Kidney (tissue), 14 donors: ENCODE data around the gene SMAD4. TPM values are rescaled to one million over a fixed set of nuclear protein-coding genes. Genes with fewer than 3 reads are reported as not detected.

Experiments used
- DNase-seq, 5 donors: peaks; one replicate each; pipeline ENCODE4 v3.0.0-alpha.2; 2013 to 2020
- FAIRE-seq: peaks from 2 replicates; lab custom pipeline; 2012; peaks lifted over from hg19 to GRCh38; lab: Jason Lieb, UNC
- H3K27ac ChIP-seq, 2 donors: one replicate each; pipeline ENCODE4 v1.7.0; 2013; ENCODE audit warnings: low read depth in 2 of 2, low read length in 2 of 2, inconsistent platforms in 1 of 2
- H3K27me3 ChIP-seq: one replicate; pipeline ENCODE4 v1.7.1; 2013; ENCODE audit warnings: low read length, inconsistent platforms; ENCODE audit not compliant: control insufficient read depth, insufficient read depth
- H3K36me3 ChIP-seq, 3 donors: one replicate each; pipeline versions ENCODE4 v1.7.0 to v1.7.1; 2013; ENCODE audit warnings: low read length in 3 of 3, control low read depth in 1 of 3, inconsistent platforms in 1 of 3; ENCODE audit not compliant: insufficient read depth in 3 of 3, control insufficient read depth in 2 of 3
- H3K4me1 ChIP-seq, 3 donors: one replicate each; pipeline versions ENCODE4 v1.7.0 to v1.7.1; 2013; ENCODE audit warnings: low read length in 3 of 3, inconsistent platforms in 1 of 3, low read depth in 1 of 3; ENCODE audit not compliant: control insufficient read depth in 2 of 3, insufficient read depth in 2 of 3
- H3K4me3 ChIP-seq, 3 donors: one replicate each; pipeline versions ENCODE4 v1.7.0 to v1.8.1; 2013; ENCODE audit warnings: low read length in 3 of 3, control low read depth in 1 of 3, inconsistent platforms in 1 of 3
- H3K9ac ChIP-seq, 3 donors: one replicate each; pipeline versions ENCODE4 v1.7.0 to v1.7.1; 2013; ENCODE audit warnings: low read length in 3 of 3, control low read depth in 1 of 3, inconsistent platforms in 1 of 3
- H3K9me3 ChIP-seq, 3 donors: one replicate each; pipeline versions ENCODE4 v1.7.0 to v1.7.1; 2013; ENCODE audit warnings: low read length in 3 of 3, control low read depth in 1 of 3, inconsistent platforms in 1 of 3; ENCODE audit not compliant: control insufficient read depth in 2 of 3, insufficient read depth in 1 of 3
- intact Hi-C: fragments of 100-400 bp; cut with DNase I; formaldehyde crosslinking; loops from one replicate; pipeline ENCODE4 v1.11.1; 2022
- polyA plus RNA-seq: library from polyadenylated mRNA; stranded (reverse); fragments of 350-450 nt; fragmentation: Illumina TruSeq; extraction: RNeasy Lipid Tissue Mini Kit (QIAGEN cat#74804); gene quantifications from one replicate; pipeline ENCODE4 v1.2.3, GENCODE V29; 2014; ENCODE audit warnings: low read depth, low replicate concordance; ENCODE audit not compliant: insufficient read depth
- total RNA-seq: library from RNA; stranded (reverse); fragmentation: NEBNext Ultra II Directional; extraction: Animal tissue kit (Norgen Biotek cat#: 25700); gene quantifications from one replicate; pipeline ENCODE4 v1.2.1, GENCODE V29; 2021
- TF ChIP-seq, protein P1 (sequence below): IDR thresholded peaks from 3 replicates; pipeline ENCODE4 v1.5.1; 2012; ENCODE audit warnings: mild to moderate bottlenecking, moderate library complexity, borderline replicate concordance; ENCODE audit not compliant: insufficient read depth; ENCODE audit errors: extremely low read depth
- donor health status: control.
- donor health status: control.
- donor health status: control.
- donor health status: control.
- donor health status: control.
- donor health status: DM: yes; HTN: yes; CAD: no.
- donor health status: Normal renal cell carcinoma (clear cell type).

SMAD4 gene
- total and polyA plus RNA-seq, 2 donors from 2014 or later: 22.2 to 126 TPM

GRCh38 chr18:51041677-51042352, 11.8 kb downstream of the SMAD4 start:
- TF ChIP-seq, protein P1, sequence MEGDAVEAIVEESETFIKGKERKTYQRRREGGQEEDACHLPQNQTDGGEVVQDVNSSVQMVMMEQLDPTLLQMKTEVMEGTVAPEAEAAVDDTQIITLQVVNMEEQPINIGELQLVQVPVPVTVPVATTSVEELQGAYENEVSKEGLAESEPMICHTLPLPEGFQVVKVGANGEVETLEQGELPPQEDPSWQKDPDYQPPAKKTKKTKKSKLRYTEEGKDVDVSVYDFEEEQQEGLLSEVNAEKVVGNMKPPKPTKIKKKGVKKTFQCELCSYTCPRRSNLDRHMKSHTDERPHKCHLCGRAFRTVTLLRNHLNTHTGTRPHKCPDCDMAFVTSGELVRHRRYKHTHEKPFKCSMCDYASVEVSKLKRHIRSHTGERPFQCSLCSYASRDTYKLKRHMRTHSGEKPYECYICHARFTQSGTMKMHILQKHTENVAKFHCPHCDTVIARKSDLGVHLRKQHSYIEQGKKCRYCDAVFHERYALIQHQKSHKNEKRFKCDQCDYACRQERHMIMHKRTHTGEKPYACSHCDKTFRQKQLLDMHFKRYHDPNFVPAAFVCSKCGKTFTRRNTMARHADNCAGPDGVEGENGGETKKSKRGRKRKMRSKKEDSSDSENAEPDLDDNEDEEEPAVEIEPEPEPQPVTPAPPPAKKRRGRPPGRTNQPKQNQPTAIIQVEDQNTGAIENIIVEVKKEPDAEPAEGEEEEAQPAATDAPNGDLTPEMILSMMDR: no peak
- no peaks in the 10 kb centered on the region for H3K36me3 ChIP-seq
- H3K4me3 ChIP-seq: no peak overlapping the region
- H3K27me3 ChIP-seq: no peaks in the 10 kb centered on the region
- peaks cover 2 to 34% (median 27%) of the 10 kb centered on the region in 3 donors for H3K4me1 ChIP-seq
- intact Hi-C loops: no loop called here
- DNase-seq (no peak), FAIRE-seq (no peak)
- H3K9ac ChIP-seq: no peak overlapping the region
- H3K27ac ChIP-seq: no peak overlapping the region
- H3K9me3 ChIP-seq: no peaks in the 10 kb centered on the region

- Histone ChIP-seq H3K27me3 (no peaks in the 10 kb centered on the region), H3K27ac (no peak overlapping the region), H3K9ac (no peak overlapping the region), H3K9me3 (no peaks in the 10 kb centered on the region), H3K4me1 (peaks cover 2 to 20% (median 10%) of the 10 kb centered on the region in 3 donors), H3K36me3 (peaks cover 0 to 11% (median 2%) of the 10 kb centered on the region in 3 donors), H3K4me3 (no peak overlapping the region)
- no peak for DNase-seq
- intact Hi-C loops: no loop called here
- no peak for FAIRE-seq
- TF ChIP-seq, protein P1: no peak
These were observed 15.0 kb downstream of the SMAD4 start for GRCh38 chr18:51044928-51045585.

GRCh38 chr18:51048190-51048589, 18.2 kb downstream of the SMAD4 start:
- DNase-seq (no peak), FAIRE-seq (no peak)
- Histone ChIP-seq H3K4me3 (no peak overlapping the region), H3K36me3 (peaks cover 0 to 11% (median 2%) of the 10 kb centered on the region in 3 donors), H3K27me3 (no peaks in the 10 kb centered on the region), H3K9me3 (no peaks in the 10 kb centered on the region), H3K4me1 (peaks cover 0 to 8% (median 2%) of the 10 kb centered on the region in 3 donors), H3K9ac (no peak overlapping the region), H3K27ac (no peak overlapping the region)
- intact Hi-C loops: no loop called here
- TF ChIP-seq, protein P1: no peak
